HuH-7.5 (cell line): ENCODE data around the gene FAM89B.

Experiments
- DNase-seq: peaks from one replicate; pipeline ENCODE4 v3.0.0; 2011; ENCODE audit warnings: low spot score

The FAM89B gene

GRCh38 chr11:65588199-65589054, 16.1 kb downstream of the FAM89B start:
- peak; percentile 97 for DNase-seq

- DNase-seq, result no peak
Observed at GRCh38 chr11:65589444-65590239, 17.3 kb downstream of the FAM89B start.

- no peak for DNase-seq
Observed at GRCh38 chr11:65590240-65590738, 18.0 kb downstream of the FAM89B start.

- DNase-seq, result no peak
Observed at GRCh38 chr11:65591939-65592857, 19.9 kb downstream of the FAM89B start.

- no peak for DNase-seq
Observed at GRCh38 chr11:65592858-65593517, 20.6 kb downstream of the FAM89B start.

GRCh38 chr11:65593518-65594414, 21.4 kb downstream of the FAM89B start:
- DNase-seq, result peak; percentile 90

GRCh38 chr11:65595131-65595530, 22.8 kb downstream of the FAM89B start:
- DNase-seq, result no peak

- no peak for DNase-seq
Observed at GRCh38 chr11:65595543-65596281, 23.4 kb downstream of the FAM89B start, which contains the start of gene KCNK7. Gene KCNK7, minus strand, starts transcription at chr11:65595800. Its CDS starts 28 bp downstream, at chr11:65595772.

GRCh38 chr11:65596520-65596919, 24.2 kb downstream of the FAM89B start:
- no peak for DNase-seq

GRCh38 chr11:65598258-65598699, 25.9 kb downstream of the FAM89B start:
- DNase-seq, result no peak

- DNase-seq, result no peak
Observed at GRCh38 chr11:65599216-65599954, 27.0 kb downstream of the FAM89B start.

- DNase-seq, result no peak
Observed at GRCh38 chr11:65599955-65600246, 27.6 kb downstream of the FAM89B start.

GRCh38 chr11:65604258-65604657, 31.9 kb downstream of the FAM89B start:
- no peak for DNase-seq

- no peak for DNase-seq
Observed at GRCh38 chr11:65606876-65607613, 34.7 kb downstream of the FAM89B start.

GRCh38 chr11:65607614-65608426, 35.5 kb downstream of the FAM89B start:
- no peak for DNase-seq

- DNase-seq, result no peak
Observed at GRCh38 chr11:65609229-65609628, 36.9 kb downstream of the FAM89B start.

- DNase-seq, result no peak
Observed at GRCh38 chr11:65609665-65610064, 37.3 kb downstream of the FAM89B start.
